Measurements from ENCODE around the gene ZNF687.

The ZNF687 gene

GRCh38 chr1:151313501-151313900 is 31.4 kb downstream of the ZNF687 start:
- no peak for DNase-seq

DNA sequence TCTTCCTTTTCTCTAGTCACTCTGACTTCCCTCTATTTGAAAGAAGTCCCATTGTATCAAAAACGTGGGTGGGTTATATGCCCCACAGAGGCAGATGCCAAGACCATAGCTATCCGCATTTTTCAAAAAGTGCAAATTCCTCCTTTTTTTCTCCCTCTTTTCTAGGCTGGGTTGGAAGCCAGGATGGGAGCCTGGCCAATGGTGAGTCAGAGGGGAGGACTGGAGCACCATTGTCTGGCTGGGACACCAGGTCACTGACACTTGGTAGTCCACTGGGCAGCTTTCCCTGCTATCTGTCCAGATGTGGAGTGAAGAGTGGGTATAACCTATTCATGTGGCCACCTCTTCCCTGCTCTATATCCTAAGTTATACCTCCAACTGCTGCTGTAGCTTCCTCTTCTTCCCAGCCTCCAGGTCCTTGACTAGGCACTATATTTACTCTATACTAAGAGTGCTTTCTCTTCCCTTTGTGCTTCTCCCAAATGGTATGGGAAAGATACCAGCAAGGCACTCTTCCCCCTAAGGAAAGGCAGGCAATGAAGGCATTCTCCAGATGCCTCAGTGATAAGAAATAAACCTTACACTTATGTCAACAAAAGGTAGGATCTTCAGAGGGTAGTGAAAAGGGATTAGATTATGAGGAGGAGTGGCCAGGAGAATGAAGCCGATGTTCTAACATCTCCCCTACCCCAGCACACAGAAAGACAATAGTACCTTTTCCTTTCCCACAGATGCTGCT is 32.2 kb downstream of the ZNF687 start:
- no peak for DNase-seq

- DNase-seq, result no peak
These were observed 33.6 kb downstream of the ZNF687 start for GRCh38 chr1:151315565-151316235.

DNA sequence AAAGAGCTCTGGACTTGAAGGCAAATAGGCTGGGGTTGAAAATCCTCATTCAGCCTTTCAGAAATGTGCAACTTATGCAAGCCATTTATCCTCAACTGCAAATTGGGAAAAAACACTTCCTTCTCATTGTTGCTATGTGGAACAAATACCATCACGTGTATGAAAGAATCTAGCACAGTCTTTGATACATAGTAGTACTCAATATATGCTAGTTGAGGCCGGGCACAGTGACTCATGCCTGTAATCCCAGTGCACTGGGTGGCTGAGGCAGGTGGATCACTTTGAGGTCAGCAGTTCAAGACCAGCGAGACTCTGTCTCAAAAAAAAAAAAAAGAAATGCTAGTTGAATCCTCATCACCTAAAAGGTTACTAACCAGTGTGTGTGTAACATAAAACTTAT is 36.9 kb downstream of the ZNF687 start:
- DNase-seq, result no peak

- no peak for DNase-seq
These were observed 42.4 kb downstream of the ZNF687 start for GRCh38 chr1:151324390-151324930.

DNA sequence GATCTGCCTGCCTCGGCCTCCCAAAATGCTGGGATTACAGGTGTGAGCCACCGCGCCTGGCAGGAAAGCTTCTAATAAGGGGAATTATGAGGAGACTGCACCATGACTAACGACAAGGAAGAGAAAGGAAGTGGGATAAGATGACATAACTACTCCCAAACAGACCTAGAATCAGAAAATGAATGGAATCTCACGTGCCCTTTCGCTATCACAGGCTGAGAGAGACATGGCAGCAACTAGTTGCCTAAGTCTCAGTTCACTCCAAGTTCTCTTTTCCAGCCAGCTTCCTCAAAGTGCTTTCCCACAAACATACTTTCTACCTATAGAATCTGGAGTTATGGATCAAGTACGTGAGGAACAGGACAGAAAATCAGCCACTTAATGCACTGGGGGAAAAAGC is 43.1 kb downstream of the ZNF687 start:
- DNase-seq, result no peak

- no peak for DNase-seq
These were observed 43.7 kb downstream of the ZNF687 start for GRCh38 chr1:151325646-151326429.

DNA sequence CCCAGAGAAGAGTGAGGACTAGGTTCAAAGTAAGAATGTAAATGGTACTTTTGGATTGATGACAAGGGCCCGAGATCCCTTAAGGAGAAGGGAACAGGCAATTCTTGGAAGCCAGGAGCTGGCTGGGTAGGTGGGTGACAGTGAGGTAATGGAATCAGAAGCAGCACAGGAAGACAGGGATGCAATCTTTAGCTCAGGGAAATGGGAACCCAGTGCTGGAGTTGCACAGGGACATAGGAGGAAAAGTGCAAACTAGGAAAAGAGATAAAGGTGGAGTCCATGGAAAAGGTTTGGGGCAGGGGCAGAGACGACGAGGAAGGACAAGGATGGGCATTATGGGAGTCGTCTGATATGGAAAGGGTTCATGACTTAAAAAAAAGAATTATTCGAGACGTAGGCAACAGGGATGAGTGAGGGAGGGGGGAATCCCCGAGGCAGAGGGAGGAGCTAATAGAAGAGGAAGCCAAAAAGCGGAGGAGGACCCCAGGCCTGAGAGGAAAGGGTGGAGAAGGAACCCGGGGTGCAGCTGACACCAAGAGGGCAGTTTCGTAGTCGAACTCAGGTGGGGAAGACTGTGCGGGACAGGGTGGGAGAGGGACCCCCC is 44.6 kb downstream of the ZNF687 start:
- no peak for DNase-seq

- peak; percentile 100 for DNase-seq
These were observed 45.3 kb downstream of the ZNF687 start, which contains the start of gene PI4KB for GRCh38 chr1:151327223-151327902. PI4KB (minus strand) TSS chr1:151327416; CDS start chr1:151316481, 10,935 bp downstream.

- no peak for DNase-seq
These were observed 46.0 kb downstream of the ZNF687 start for GRCh38 chr1:151327903-151328674.

DNA sequence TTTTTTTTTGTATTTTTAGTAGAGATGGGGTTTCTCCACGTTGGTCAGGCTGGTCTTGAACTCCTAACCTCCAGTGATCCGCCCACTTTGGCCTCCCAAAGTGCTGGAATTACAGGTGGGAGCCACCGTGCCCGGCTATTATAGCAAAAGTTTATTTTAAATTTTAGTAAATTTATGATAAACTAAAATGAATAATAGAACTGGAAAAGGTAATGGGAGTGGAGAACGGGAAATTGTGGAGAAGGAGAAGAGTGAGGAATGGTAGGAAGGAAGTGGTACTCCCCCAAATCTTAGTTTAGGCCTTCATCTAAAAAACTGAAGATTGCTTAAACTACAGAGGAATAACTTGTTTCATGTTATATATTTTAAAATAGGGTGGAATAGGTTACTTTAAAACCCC is 52.7 kb downstream of the ZNF687 start:
- DNase-seq, result no peak

- no peak for DNase-seq
These were observed 54.5 kb downstream of the ZNF687 start for GRCh38 chr1:151336556-151336955.

GRCh38 chr1:151340870-151341754 is 59.0 kb downstream of the ZNF687 start:
- peak; percentile 63 for DNase-seq
